ENCODE measurements around the gene TTLL10.

The TTLL10 gene

DNA sequence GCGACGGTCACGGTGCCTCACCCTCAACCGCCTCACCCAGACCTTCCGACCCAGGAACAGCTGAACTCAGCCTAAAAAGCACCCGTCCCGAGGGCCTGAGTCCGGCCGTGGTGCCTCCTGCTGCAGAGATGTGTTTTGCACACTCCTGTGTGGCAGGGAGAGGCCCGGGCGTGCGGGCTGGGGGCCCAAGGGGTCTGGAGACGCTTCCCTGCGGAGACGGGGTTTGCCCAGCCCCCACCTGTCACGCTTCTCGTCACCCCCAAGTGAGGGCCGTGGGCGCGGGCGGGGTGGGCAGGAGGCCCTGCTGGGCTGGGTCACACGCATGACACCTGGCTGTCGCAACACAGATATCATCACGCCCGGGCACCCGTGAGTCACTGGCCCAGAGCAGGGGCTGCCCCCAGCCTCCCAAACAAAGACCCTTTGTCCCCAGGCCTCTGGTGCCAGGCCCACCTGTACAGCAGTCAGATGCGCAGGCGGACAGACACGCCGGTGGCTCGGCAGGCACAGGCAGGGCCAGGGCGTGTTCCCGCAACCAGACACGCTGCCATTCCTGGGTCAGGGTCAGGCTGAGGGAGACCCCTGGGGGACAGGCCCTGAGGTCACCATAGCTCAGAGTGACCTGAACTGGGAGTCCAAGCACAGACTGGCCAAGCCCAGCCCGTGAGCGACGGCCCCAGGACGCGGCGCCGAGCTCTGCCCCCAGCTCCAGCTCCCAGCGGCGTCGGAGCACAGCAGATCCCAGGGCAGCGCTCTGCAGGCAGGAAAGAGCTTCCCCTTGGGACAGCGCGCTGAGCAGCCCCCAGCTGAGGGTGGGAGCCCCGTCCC, 64.4 kb downstream of the TTLL10 start:
- Histone ChIP-seq H3K9me3 (ENCODE audit: severe bottlenecking) (no peaks in the 10 kb centered on the region), H3K27ac (ENCODE audit: poor library complexity, severe bottlenecking) (peak overlapping the region; percentile 2), H3K27me3 (ENCODE audit: insufficient read depth, poor library complexity, severe bottlenecking) (no peaks in the 10 kb centered on the region), H3K4me1 (ENCODE audit: insufficient read depth, poor library complexity, severe bottlenecking) (peaks cover 10% of the 10 kb centered on the region), H3K4me3 (ENCODE audit: severe bottlenecking) (no peak overlapping the region), H3K36me3 (ENCODE audit: low read depth) (peaks cover 6% of the 10 kb centered on the region)
- DNase-seq (ENCODE audit: low spot score) = no peak
- peak; percentile 13 for ATAC-seq (ENCODE audit: low read depth)
- TF ChIP-seq, protein P1, sequence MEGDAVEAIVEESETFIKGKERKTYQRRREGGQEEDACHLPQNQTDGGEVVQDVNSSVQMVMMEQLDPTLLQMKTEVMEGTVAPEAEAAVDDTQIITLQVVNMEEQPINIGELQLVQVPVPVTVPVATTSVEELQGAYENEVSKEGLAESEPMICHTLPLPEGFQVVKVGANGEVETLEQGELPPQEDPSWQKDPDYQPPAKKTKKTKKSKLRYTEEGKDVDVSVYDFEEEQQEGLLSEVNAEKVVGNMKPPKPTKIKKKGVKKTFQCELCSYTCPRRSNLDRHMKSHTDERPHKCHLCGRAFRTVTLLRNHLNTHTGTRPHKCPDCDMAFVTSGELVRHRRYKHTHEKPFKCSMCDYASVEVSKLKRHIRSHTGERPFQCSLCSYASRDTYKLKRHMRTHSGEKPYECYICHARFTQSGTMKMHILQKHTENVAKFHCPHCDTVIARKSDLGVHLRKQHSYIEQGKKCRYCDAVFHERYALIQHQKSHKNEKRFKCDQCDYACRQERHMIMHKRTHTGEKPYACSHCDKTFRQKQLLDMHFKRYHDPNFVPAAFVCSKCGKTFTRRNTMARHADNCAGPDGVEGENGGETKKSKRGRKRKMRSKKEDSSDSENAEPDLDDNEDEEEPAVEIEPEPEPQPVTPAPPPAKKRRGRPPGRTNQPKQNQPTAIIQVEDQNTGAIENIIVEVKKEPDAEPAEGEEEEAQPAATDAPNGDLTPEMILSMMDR (IDR thresholded peaks at IDR 0.05; ENCODE audit: poor library complexity, severe bottlenecking) = no peak

GRCh38 chr1:1238702-1239178, 65.1 kb downstream of the TTLL10 start:
- no peaks in the 10 kb centered on the region for H3K27me3 ChIP-seq (ENCODE audit: insufficient read depth, poor library complexity, severe bottlenecking)
- DNase-seq (ENCODE audit: low spot score) (no peak), ATAC-seq (ENCODE audit: low read depth) (no peak; the same call in 2 of the 3 replicates)
- H3K9me3 ChIP-seq (ENCODE audit: severe bottlenecking) = no peaks in the 10 kb centered on the region
- H3K4me3 ChIP-seq (ENCODE audit: severe bottlenecking) = no peak overlapping the region
- peaks cover 10% of the 10 kb centered on the region for H3K4me1 ChIP-seq (ENCODE audit: insufficient read depth, poor library complexity, severe bottlenecking)
- TF ChIP-seq, protein P1 (IDR thresholded peaks at IDR 0.05; ENCODE audit: poor library complexity, severe bottlenecking) = no peak
- peaks cover 2% of the 10 kb centered on the region for H3K36me3 ChIP-seq (ENCODE audit: low read depth)
- H3K27ac ChIP-seq (ENCODE audit: poor library complexity, severe bottlenecking) = peak overlapping the region; percentile 2

- H3K4me3 ChIP-seq (ENCODE audit: severe bottlenecking) = no peak overlapping the region
- H3K9me3 ChIP-seq (ENCODE audit: severe bottlenecking) = no peaks in the 10 kb centered on the region
- DNase-seq (ENCODE audit: low spot score) (no peak), ATAC-seq (ENCODE audit: low read depth) (no peak)
- no peak overlapping the region for H3K27ac ChIP-seq (ENCODE audit: poor library complexity, severe bottlenecking)
- H3K36me3 ChIP-seq (ENCODE audit: low read depth) = no peaks in the 10 kb centered on the region
- TF ChIP-seq, protein P1 (IDR thresholded peaks at IDR 0.05; ENCODE audit: poor library complexity, severe bottlenecking) = no peak
- H3K27me3 ChIP-seq (ENCODE audit: insufficient read depth, poor library complexity, severe bottlenecking) = no peaks in the 10 kb centered on the region
- peaks cover 10% of the 10 kb centered on the region for H3K4me1 ChIP-seq (ENCODE audit: insufficient read depth, poor library complexity, severe bottlenecking)
Measured at GRCh38 chr1:1239227-1239613, 65.5 kb downstream of the TTLL10 start.

- TF ChIP-seq, protein P1 (IDR thresholded peaks at IDR 0.05; ENCODE audit: poor library complexity, severe bottlenecking) = no peak
- peaks cover 10% of the 10 kb centered on the region for H3K4me1 ChIP-seq (ENCODE audit: insufficient read depth, poor library complexity, severe bottlenecking)
- H3K4me3 ChIP-seq (ENCODE audit: severe bottlenecking) = no peak overlapping the region
- H3K36me3 ChIP-seq (ENCODE audit: low read depth) = no peaks in the 10 kb centered on the region
- ATAC-seq (ENCODE audit: low read depth) = no peak
- H3K9me3 ChIP-seq (ENCODE audit: severe bottlenecking) = no peaks in the 10 kb centered on the region
- no peak for DNase-seq (ENCODE audit: low spot score)
- H3K27ac ChIP-seq (ENCODE audit: poor library complexity, severe bottlenecking) = no peak overlapping the region
- no peaks in the 10 kb centered on the region for H3K27me3 ChIP-seq (ENCODE audit: insufficient read depth, poor library complexity, severe bottlenecking)
Measured at GRCh38 chr1:1239614-1240347, 66.1 kb downstream of the TTLL10 start.

Data from RWPE2 (cell line).